Lower leg skin (tissue), 3 donors: ENCODE results near the gene MTIF2.

Source experiments
- CTCF ChIP-seq, 3 donors: fragments of 450-650 bp; IDR thresholded peaks; one replicate each; pipeline ENCODE4 v1.5.1; 2016; ENCODE audit warnings: antibody characterized with exemption in 3 of 3, mild to moderate bottlenecking in 3 of 3, moderate library complexity in 2 of 3
- POLR2A ChIP-seq, 2 donors: fragments of 450-650 bp; IDR thresholded peaks; one replicate each; pipeline ENCODE4 v1.6.1; 2016 to 2017; ENCODE audit warnings: antibody characterized with exemption in 2 of 2, mild to moderate bottlenecking in 1 of 2, moderate library complexity in 1 of 2

DNA sequence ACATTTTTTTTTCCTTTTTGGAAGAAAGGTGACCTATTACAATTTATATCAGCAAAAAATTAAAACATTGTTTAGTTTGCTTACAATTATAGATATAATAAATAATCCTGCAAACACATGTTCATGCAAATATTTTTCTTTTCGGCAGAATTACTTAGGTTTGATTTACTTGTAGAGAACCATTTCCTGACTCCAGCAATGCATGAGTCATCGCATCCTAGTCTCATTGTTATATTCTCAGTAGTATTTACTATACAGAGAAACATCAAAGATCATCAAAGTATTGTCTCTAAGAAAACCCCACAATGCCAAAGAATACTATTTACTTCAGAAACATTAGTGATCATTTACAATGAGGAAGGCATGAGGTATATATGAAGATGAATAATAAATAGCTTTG lies 40.4 kb upstream of the MTIF2 start:
- TF ChIP-seq CTCF (IDR thresholded peaks at IDR 0.05) (no peak), POLR2A (IDR thresholded peaks at IDR 0.05) (no peak)
